ENCODE measurements around the gene GLB1L2.

The GLB1L2 gene

GRCh38 chr11:134370526-134371435, 39.0 kb downstream of the GLB1L2 start:
- no peak for DNase-seq

- DNase-seq = no peak
Observed at GRCh38 chr11:134371436-134372185, 39.8 kb downstream of the GLB1L2 start.

- DNase-seq = no peak
Observed at GRCh38 chr11:134372536-134372935, 40.7 kb downstream of the GLB1L2 start.

- no peak for DNase-seq
Observed at GRCh38 chr11:134372961-134373360, 41.2 kb downstream of the GLB1L2 start.

- DNase-seq = no peak
Observed at GRCh38 chr11:134373591-134374052, 41.8 kb downstream of the GLB1L2 start.

- no peak for DNase-seq
Observed at GRCh38 chr11:134374171-134374570, 42.4 kb downstream of the GLB1L2 start.

- DNase-seq = no peak
Observed at GRCh38 chr11:134374891-134375550, 43.2 kb downstream of the GLB1L2 start.

- DNase-seq = no peak
Observed at GRCh38 chr11:134376150-134376921, 44.5 kb downstream of the GLB1L2 start.

GRCh38 chr11:134377876-134378275, 46.1 kb downstream of the GLB1L2 start:
- no peak for DNase-seq

- DNase-seq = no peak
Observed at GRCh38 chr11:134379241-134379640, 47.5 kb downstream of the GLB1L2 start.

- DNase-seq = no peak
Observed at GRCh38 chr11:134380229-134380628, 48.4 kb downstream of the GLB1L2 start.

GRCh38 chr11:134380785-134381184, 49.0 kb downstream of the GLB1L2 start:
- DNase-seq = no peak

- no peak for DNase-seq
Observed at GRCh38 chr11:134382257-134382656, 50.5 kb downstream of the GLB1L2 start.

- DNase-seq = no peak
Observed at GRCh38 chr11:134382830-134383229, 51.0 kb downstream of the GLB1L2 start.

GRCh38 chr11:134383576-134384221, 51.9 kb downstream of the GLB1L2 start:
- no peak for DNase-seq

GRCh38 chr11:134384406-134384805, 52.6 kb downstream of the GLB1L2 start:
- DNase-seq = no peak

- DNase-seq = no peak
Observed at GRCh38 chr11:134385171-134385570, 53.4 kb downstream of the GLB1L2 start.

GRCh38 chr11:134385774-134386565, 54.2 kb downstream of the GLB1L2 start:
- no peak for DNase-seq

- DNase-seq = no peak
Observed at GRCh38 chr11:134386945-134387344, 55.2 kb downstream of the GLB1L2 start.

GRCh38 chr11:134387501-134387900, 55.7 kb downstream of the GLB1L2 start:
- no peak for DNase-seq

- DNase-seq = no peak
Observed at GRCh38 chr11:134388590-134388989, 56.8 kb downstream of the GLB1L2 start.
